GM13976 (cell line): ENCODE measurements around the gene BCAS2.

Source experiments
- DNase-seq: peaks from one replicate; pipeline ENCODE4 v3.0.0; 2012; ENCODE audit warnings: low spot score
- in situ Hi-C: fragments of 300-500 bp; cut with MboI; formaldehyde crosslinking; loops from one replicate; pipeline ENCODE4 v1.12.0; 2022; ENCODE audit warnings: low sequenced_read_pairs, mixed read lengths, inconsistent platforms; ENCODE audit not compliant: unreplicated experiment
- TF ChIP-seq, protein P1 (sequence below): IDR thresholded peaks from 2 replicates; pipeline ENCODE4 v1.5.1; 2012; ENCODE audit warnings: borderline replicate concordance, mild to moderate bottlenecking; ENCODE audit not compliant: insufficient read depth; ENCODE audit errors: extremely low read depth, missing control alignments, control extremely low read depth

The BCAS2 gene

DNA sequence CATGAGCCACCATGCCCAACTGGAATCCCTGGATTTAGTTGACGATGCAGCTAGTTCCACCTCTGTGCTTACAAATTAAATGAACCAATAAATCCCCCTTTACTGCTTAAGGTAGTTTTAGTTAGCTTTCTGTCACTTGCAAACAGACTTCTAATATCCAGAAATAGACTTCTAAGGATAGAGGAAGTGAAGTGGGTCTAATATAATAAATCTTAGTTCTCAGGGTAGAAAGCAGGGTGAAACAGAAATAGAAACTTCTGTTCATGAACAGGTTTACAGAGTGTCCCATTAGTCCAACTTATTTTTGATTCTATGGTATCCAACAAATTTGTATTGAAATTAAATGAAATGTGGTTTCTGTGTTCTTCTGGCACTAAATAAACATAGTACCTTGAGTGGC lies 20.1 kb downstream of the BCAS2 start:
- TF ChIP-seq, protein P1, sequence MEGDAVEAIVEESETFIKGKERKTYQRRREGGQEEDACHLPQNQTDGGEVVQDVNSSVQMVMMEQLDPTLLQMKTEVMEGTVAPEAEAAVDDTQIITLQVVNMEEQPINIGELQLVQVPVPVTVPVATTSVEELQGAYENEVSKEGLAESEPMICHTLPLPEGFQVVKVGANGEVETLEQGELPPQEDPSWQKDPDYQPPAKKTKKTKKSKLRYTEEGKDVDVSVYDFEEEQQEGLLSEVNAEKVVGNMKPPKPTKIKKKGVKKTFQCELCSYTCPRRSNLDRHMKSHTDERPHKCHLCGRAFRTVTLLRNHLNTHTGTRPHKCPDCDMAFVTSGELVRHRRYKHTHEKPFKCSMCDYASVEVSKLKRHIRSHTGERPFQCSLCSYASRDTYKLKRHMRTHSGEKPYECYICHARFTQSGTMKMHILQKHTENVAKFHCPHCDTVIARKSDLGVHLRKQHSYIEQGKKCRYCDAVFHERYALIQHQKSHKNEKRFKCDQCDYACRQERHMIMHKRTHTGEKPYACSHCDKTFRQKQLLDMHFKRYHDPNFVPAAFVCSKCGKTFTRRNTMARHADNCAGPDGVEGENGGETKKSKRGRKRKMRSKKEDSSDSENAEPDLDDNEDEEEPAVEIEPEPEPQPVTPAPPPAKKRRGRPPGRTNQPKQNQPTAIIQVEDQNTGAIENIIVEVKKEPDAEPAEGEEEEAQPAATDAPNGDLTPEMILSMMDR, result no peak
- DNase-seq, result no peak
- in situ Hi-C loops, result no loop called here

DNA sequence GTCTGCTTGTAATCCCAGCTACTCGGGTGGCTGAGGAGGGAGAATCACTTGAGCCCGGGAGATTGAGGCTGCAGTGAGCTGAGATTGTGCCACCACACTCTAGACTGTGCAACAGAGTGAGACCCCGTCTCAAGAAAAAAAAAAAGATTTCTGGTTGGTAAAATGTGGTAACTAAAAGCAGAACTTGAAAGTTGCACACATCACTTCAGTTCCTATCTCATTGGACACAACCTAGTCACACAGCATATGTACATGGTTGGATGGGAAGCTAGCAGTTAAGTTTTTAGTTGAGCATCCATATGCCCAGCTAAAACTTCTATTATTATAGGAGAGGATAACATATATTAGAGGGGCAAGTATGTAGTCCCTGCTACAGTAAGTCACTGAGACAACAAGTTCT lies 22.1 kb downstream of the BCAS2 start:
- in situ Hi-C loops, result loop anchor here (10.0 kb wide), 1 partner anchor 205 kb away; no protein-coding TSS in a partner anchor

DNA sequence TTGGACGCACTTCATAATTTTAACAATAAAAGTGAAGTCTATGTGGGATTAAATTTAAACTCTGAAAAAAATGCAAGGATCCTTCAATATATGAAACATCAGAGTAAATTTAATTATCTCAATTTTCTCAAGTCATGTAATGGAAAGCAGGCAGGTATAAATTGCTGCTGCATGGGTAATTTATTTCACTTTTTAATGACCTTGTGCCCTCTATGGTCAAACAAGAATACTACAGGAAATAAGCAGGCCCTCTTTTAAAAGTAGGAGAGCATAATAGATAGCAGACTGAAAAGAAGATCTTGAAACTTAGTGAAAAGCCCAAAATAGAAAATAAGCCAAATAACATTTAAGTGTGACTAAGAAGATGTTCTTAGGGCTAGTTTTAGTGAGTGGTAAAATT lies 22.9 kb downstream of the BCAS2 start:
- DNase-seq, result peak; percentile 37
- in situ Hi-C loops, result loop anchor here (10.0 kb wide), 1 partner anchor 204 kb away; no protein-coding TSS in a partner anchor

More for the DNA sequence above, 22.1 kb downstream of the BCAS2 start:
- DNase-seq, result no peak
- TF ChIP-seq, protein P1, result no peak

DNA sequence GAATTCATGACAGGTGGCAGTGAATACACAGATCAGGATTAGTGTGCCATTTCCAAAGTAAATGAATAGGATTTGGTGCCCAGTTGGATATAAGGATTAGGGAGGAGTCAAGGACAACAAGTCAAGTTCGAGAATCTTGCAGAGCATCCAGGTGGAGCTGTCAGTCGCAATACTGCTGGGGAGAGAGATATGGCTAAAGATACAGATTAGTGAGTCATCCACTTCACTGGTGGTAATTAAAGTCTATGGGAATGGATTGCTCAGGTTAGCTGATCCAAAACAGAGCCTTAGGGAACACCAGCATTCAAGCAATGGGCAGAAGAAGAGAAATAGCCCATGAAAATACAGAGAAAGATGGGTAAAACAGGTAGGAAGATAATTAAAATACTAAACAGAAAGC lies 26.8 kb downstream of the BCAS2 start:
- in situ Hi-C loops, result loop anchor here (10.0 kb wide), 1 partner anchor 200 kb away; no protein-coding TSS in a partner anchor
- TF ChIP-seq, protein P1, result no peak
- DNase-seq, result no peak

More for the DNA sequence above, 22.9 kb downstream of the BCAS2 start:
- TF ChIP-seq, protein P1, result peak; percentile 33

DNA sequence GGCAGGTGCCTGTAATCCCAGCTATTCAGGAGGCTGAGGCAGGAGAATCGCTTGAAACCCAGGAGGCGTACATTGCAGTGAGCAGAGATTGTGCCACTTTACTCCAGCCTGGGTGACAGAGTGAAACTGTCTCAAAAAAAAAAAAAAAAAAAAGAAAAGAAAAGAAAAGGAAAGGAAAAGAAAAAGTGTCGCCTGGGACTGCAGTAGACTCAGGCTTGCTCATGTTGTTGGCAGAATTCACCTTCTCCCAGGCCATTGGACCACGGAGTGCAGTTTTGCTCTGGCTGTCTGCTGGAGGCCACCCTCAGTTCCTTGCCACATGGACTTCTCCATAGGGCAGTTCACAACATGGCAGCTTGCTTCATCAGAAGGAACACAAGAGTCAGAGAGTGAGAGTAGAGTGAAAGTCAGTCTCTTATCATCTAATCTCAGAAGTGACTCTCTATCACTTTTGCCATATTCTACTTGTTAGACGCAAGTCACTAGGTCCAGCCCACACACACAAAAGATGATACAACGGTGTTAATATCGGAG lies 29.2 kb downstream of the BCAS2 start:
- in situ Hi-C loops, result loop anchor here (10.0 kb wide), 1 partner anchor 197 kb away; no protein-coding TSS in a partner anchor
- TF ChIP-seq, protein P1, result no peak
- DNase-seq, result no peak

DNA sequence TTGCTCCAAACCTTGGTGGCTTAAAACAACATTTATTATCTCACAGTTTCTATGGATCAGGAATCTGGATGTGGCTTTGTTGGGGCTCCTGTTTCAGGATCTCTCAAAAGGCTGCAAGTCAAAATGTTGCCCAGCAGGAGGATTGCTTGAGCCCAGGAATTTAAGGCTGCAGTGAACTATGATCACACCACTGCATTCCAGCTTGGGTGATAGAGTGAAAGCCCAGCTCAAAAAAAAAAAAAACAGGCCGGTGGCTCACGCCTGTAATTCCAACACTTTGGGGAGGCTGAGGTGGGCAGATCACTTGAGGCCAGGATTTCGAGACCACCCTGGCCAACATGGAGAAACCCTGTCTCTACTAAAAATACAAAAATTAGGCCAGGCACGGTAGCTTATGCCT lies 30.0 kb downstream of the BCAS2 start:
- in situ Hi-C loops, result loop anchor here (10.0 kb wide), 1 partner anchor 197 kb away; no protein-coding TSS in a partner anchor
- no peak for DNase-seq
- TF ChIP-seq, protein P1, result no peak
